NK-92 (cell line): ENCODE data around the gene ADIRF.
"Not testable (repeated sequence)": the region's sequence is repeated elsewhere in the genome, so short reads cannot be mapped to it uniquely, and the experiment has no call there.

ENCODE experiments used
- DNase-seq: peaks from one replicate; lab custom pipeline; 2025; ENCODE audit not compliant: unreplicated experiment; lab: John Stamatoyannopoulos, UW

The ADIRF gene

GRCh38 chr10:87019504-87019903, 51.2 kb downstream of the ADIRF start:
- DNase-seq: not testable (repeated sequence)

- DNase-seq: not testable (repeated sequence)
These were observed 51.8 kb downstream of the ADIRF start, which contains the start of gene FAM25A for GRCh38 chr10:87020056-87020455. Gene FAM25A, plus strand, starts transcription at chr10:87020294. Its CDS starts 31 bp downstream, at chr10:87020325.
